HEK293T (cell line): Measurements from ENCODE around the gene TPSB2.

Experiments
- BHLHE40 ChIP-seq: fragments of 450-650 bp; IDR thresholded peaks from 2 replicates; pipeline ENCODE4 v1.6.1; 2016; ENCODE audit warnings: mild to moderate bottlenecking, moderate library complexity, borderline replicate concordance
- FOXK2 ChIP-seq: fragments of 450-650 bp; IDR thresholded peaks from 2 replicates; pipeline ENCODE4 v1.6.1; 2016; ENCODE audit warnings: mild to moderate bottlenecking
- FOXM1 ChIP-seq: fragments of 450-650 bp; IDR thresholded peaks from 2 replicates; pipeline ENCODE4 v1.6.1; 2017; ENCODE audit warnings: mild to moderate bottlenecking, borderline replicate concordance
- L3MBTL2 ChIP-seq: fragments of 450-650 bp; conservative IDR thresholded peaks from 2 replicates; pipeline ENCODE4 v1.6.1; 2016; ENCODE audit warnings: mild to moderate bottlenecking
- LEF1 ChIP-seq: fragments of 450-650 bp; IDR thresholded peaks from 2 replicates; pipeline ENCODE4 v1.6.1; 2017; ENCODE audit warnings: mild to moderate bottlenecking, borderline replicate concordance
- TARDBP ChIP-seq: fragments of 450-650 bp; IDR thresholded peaks from 2 replicates; pipeline ENCODE4 v1.6.1; 2016
- ZNF384 ChIP-seq: fragments of 450-650 bp; IDR thresholded peaks from 2 replicates; pipeline ENCODE4 v1.6.1; 2016

DNA sequence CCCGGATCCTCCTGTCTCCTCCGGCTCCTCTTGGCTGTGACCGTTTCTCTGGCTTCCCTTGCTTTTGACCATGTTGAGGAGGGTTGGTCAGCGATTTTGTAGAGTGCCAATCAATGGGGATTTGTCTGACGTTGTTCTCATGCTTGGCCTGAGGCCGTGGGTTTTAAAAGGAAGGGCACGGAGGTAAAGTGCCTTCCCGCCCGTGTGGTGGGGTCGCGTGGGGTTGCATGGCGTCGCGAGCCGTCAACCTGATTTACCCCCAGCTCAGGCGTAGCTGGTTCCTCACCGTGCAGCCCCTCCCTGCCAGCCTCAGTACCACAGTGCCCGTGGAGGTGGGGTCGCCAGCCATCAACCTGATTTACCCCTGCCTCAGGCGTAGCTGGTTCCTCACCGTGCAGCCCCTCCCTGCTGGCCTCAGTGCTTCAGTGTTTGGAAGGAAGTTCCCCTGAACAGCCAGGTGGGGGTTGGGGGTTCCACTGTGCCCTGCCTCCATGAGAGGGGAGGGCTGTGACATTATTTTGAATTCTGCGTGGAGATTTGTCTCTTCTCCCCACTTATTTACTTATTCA is 15.6 kb upstream of the TPSB2 start:
- no peak for TF ChIP-seq FOXK2
- no peak for TF ChIP-seq FOXM1
- TF ChIP-seq ZNF384: no peak
- TF ChIP-seq BHLHE40: no peak
- TF ChIP-seq L3MBTL2: no peak
- no peak for TF ChIP-seq LEF1
- no peak for TF ChIP-seq TARDBP
